ENCODE data around the gene LDHD.

LDHD gene

DNA sequence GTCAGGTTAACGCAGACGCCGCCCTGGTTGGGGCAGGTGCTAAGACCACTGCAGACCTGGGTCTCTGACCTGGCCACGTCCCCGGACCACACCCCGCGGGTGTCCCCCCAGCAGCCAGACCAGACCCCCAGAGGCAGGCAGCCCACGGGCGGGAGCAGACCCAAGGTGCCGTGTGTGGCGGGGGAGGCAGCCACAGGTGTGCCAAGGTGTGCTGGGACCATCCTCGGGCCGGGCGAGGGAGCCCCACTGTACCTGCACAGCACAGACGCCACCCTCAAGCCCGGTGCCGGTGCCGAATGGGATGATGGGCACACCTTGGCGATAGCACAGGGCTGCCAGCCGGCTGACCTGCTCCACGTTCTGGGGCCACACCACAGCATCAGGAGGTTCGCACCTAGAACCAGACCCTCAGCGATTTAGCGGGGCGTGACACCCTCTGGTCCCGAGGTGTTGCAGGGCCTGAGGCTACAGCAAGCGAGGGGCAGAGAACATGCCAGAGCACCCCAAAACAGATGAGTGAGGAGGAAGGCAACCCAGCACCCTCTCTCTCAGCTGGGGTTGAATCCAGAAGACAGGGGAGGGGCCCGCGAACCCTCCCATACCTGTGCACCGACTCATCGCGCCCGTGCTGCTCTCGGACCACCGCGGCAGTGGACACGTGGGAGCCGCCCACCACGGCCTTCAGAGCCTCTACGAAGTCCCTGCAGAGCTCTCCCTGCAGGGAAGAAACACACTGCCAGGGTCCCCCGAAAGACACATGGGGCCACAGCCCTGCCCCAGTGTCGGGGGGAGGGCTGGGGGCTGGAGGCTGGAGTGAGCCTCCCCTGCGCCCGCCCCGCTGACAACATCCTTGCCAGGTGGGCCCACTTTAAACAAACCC lies 1.4 kb downstream of the LDHD start:
- no peak for DNase-seq (ENCODE audit: low read depth, low spot score)

DNA sequence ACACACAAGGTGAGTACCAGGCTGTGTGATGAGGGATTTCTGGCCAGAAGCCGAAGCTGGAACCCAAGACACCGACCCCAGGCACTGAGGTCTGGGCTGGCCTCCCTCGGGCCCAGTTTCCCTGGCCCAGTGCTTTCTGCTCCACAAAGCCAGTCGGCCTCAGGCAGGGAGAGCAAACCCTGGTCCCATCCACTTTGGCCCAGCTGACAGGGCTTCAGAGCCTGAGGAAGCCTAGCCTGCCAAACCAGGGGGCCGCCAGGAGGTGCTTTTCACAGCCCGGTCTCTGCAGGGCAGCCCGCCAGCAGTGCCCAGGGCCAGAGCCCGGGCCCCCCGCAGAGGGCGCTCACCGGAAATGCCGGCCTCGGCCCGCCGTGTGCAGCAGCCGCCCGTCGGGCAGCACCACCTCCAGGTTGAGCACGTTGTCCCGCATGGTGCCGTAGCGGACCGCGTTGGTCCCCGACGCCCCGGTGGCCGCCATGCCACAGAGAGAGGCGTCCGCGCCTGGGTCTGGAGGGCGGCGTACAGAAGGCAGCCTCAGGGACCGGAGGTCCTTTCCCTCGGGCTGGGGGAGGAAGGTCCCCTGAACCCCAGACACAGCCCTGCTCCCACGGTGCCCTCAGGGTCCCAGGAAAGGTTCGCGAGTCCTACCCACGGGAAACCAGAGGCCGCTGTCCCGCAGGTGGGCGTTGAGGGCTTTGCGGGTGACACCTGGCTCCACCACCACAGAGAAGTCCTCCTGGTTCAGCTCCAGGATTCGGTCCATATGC lies 2.2 kb downstream of the LDHD start:
- DNase-seq (ENCODE audit: low read depth, low spot score) = no peak

DNA sequence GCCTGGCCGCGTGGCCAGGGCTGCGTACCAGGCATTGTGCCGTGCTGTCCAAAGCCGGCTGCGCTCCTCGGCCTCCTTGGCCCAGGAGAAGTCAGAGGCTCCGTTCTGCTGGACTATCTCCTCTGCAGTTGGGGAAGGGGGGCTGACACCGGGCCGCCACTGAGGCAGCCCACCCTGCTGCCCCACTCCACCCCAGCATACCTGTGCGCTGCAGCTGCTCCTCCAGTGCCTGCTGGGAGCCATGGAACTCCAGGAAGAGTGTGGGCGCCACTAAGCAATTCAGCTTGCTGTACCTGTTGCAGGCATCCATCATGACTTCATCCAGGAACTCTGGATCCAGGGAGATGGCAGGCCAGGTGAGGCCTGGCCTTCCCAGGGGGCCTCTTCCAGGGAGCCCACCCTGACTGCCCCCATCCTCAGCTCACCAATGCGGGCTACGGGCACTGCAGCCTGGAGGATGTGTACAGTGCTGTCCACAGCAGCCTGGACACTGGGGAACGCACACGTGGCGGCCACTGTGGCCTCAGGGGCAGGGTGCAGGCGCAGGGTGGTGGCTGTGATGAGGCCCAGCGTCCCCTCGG lies 2.9 kb downstream of the LDHD start:
- DNase-seq (ENCODE audit: low read depth, low spot score) = no peak

DNA sequence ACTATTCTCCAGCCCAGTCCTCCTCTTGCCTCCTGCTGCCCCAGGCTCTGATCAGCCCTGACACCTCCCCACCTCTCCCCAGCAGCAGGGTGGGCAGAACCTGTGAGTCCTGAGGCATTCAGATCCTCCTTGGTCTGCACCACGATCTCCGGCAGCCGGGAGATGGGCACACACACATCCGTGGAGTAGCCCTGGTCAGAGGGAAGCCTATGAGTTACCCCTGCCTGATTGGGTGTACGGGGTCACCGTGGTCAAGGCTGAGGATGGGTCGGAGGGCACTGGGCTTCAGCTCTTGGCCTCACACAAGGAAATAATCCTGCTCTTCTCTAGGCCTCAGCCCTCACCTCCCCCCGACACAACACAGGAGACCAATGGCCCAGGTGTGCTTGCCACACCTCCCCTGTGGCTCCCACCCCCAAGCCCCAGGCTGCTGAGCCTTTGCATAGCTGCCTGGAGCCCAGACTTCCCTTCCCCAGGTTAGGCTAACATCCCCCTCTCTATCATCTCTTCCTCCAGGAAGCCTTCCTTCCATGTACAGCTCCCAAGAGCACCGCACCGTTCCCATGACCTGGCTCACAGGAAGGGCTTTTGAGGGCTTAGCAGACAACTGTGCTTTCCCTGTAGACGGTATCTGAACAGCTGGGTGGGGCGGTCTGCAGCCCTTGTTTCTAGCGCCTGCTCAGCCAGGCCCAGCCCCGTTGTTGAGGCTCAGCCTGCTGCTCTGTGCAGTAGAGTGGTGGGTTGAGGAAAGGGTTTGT lies 3.7 kb downstream of the LDHD start:
- no peak for DNase-seq (ENCODE audit: low read depth, low spot score)

DNA sequence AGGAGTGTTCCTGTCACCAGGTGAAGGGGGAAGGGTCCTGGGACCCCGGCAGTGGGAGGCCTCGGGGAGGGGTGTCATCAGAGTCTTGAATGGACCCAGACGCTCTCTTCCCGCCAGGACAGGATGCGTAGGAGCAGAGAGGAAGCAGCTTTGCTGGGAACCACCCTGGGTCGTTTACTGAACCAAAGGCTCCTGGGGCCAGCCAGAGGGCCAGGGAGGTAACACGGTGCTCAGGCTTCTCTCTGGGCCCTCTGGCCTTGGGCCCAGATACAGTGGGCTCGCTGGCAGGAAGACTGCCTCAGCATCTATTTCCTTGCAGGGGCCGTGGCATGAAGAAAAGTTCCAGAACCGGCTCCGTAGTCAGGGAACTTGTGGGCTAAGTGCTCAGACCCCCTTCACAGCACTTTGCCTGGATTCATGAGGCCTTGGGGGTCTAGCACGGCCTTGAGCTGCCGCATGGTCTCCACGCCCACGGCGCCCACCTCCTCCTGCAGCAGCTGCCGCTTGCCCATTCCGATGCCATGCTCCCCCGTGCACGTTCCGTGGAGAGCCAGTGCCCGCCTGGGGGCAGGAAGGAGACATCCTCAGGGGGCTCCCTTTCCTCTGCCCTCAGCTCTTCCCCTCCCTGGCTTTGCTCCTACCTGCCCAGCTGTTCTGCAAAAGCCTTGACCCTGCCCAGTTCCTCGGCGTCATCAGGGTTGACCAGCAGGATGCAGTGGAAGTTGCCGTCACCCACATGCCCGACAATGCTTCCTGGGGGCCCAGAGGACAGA lies 4.4 kb downstream of the LDHD start:
- no peak for DNase-seq (ENCODE audit: low read depth, low spot score)

DNA sequence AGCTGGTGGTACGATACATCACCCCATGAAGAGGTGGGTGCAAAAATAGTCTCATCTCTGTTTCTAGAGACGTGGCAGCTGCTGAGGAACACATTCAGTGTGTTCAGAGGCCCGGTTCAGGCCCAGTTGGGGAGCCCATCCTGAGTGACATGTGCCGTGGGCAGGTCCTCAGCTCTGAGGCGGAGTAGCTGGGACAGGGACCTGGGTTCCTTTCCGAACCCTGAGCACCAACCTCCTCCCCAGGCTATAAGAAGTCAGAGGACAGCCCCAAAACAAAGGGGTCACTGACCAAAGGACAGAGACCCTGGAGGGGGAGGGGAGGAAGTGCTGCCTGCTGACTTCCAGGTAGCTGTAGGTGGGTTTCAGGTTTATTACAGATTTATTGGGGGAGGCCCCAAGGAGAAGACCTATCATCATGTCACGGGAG lies 5.1 kb downstream of the LDHD start:
- DNase-seq (ENCODE audit: low read depth, low spot score) = no peak

DNA sequence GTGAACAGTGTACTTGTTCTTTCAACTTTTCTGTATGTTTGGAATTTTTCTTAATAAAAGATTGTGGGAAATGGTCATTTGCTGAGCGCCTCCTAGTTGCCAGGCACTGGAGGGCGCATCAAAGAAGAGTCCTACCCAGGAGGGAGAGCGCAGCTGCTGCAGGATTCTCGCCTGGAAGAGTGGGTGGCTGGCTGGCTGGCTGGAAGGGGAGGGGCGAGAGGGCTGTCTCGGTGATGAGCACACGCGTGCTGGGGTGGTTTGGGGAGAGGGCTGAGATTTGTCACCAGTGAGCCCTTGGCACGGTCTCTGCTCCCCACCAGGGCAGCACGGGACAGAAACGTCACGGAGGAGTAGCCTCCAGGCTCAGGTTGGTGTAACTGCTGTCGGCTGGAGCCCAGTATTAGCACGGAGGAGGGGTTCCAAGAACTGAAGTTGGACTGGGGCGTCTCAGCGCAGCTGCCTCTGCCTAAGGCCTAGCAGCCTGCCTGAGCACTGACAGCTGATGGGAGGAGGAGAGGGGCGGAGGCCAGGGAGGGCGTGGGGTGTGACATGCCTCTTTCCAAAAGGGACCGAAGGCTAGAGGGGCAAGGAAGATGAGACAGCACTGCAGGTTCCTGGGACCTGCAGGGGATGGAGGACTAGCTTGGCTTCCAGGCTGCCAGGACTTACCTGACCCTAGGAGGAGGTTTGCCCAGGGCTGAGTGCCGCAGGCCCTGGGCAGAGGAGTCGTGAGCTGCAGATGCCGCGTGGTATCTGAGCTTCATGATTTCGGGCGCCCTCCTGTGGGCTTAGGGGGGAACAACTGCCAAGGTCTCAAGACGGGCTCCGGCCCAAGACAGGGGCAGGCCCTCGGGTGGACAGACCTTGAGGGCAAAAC lies 5.7 kb downstream of the LDHD start:
- peak; percentile 95 for DNase-seq (ENCODE audit: low read depth, low spot score)

DNA sequence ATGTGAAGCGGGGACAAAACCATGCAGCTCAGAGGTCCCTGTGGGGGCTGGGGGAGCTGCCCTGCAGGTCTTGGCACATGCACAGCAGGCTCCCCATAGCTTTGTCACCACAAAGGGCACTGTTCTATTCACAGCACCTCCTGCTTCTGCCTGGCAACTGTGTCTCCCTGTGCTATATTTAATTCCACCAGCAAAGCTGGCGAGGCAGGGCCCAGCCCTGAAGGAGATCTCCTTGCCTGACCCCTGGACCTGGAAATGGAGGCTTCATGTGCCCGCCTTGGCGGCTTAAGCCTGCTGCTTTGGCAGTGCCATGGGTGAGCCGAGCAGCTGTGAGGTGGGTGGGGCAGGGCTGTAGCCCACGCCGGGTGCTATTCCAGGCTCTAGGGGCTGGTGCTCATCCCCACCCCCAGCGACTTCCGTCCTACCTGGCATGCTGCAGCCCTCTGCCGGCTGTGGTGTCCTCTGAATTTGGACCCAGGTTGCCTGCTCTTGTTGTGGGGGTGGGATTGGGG lies 6.8 kb downstream of the LDHD start:
- peak; percentile 32 for DNase-seq (ENCODE audit: low read depth, low spot score)

DNA sequence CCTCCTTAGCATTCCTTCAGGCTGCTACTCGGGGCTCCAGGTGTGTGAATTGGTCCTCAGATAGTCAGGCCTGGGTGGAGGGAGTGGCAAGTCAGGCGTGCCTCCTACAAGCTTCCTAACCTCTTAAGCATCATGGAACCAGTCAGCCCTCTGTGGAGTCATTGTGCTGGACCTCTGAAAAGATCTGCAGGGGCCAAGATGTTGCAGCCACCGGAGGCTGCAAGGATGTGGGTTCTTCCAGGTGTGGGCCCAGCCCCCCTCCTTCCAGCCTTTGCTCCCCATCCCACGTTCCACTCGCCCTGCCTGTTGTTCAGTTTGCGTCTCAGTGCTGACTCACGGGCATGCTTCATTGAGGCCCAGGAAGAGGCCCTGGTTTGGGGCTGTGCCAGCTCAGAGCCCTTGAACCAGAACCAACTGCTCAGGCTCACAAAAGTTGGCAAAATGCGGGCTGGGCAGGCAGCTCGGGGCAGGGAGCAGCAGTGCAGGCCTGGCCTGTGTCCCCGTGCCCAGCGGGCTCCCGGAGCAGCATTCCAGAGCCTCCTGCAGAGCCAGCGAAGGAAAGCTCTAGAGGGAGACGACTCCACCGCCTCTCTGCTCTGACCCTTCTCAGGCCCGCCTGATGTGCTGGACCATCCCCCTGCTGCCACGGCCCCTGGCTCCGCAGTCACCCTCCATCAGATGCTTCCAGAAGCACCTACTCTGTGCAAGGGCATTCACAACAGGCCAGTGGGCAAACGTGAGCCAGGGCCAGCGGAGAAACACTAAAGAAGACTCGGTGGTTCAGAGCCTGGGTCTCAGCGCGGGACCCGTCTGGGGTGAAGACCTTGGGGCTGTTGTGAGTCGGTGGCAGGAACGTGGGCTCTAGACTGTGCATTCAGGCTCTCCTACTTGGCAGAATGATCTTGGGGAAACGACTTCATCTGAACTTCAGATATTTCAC lies 7.5 kb downstream of the LDHD start:
- peak; percentile 97 for DNase-seq (ENCODE audit: low read depth, low spot score)

DNA sequence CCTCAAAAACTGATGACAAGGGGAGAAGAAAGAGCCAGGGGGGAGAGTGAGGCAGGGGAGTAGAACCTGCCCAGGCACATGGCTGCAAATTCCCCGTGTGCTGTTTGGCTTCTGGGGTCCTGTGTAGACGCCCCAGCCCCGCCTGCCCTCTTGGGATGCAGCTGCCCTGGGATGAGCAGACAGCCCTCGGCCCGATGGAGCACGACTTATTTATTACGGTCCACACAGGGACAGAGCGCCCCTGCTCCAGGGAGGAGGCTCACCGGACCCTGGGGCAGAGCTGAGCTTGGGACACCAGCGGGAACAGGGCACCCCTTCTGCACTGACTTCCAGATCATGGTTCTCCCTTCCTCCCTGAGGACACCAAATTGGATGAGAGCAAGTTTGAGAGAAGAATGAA lies 9.1 kb downstream of the LDHD start:
- no peak for DNase-seq (ENCODE audit: low read depth, low spot score)

DNA sequence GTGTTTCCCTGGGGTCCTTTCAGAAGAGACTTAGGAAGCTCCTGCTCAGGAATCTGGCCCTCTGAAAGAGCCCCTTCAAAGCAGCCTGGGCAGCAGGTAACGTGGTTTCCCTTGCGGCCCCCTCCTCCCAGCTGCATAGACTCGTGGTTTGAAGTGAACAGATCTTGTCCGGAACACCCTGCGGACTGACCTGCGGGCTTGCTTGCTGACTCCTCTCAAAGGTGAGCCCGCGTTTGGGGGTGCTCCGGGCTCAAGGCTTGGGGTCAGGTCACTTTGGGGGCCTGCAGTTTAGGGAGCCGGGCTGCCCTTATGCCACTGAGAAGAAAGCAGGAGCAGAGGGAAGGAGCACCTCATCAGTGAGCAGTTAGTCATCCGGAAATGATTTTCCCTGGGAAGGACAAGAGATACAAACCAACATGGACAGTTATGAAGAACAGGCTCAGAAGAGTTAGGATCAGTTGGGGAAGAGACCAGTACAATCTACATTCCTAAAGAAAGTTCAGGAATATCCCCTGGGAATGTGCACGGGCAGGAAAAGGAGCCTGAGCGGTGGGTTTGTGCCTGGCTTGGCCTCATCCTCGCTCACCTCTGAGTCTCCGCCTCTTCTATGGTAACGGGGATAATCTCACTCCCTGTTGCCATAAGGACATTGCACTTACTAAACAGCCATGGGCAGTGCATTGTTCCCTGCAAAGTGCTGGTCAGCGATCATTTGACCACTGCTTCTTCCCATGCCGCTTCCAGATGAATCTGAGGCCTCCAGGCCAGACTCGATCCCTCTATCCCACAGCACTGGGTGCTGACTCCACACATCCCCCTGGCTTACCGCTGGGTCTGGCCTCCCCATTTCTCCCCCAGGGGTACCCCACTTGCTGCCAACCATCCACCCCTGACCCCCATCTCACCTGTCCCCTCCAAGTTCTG lies 10.0 kb downstream of the LDHD start:
- no peak for DNase-seq (ENCODE audit: low read depth, low spot score)

DNA sequence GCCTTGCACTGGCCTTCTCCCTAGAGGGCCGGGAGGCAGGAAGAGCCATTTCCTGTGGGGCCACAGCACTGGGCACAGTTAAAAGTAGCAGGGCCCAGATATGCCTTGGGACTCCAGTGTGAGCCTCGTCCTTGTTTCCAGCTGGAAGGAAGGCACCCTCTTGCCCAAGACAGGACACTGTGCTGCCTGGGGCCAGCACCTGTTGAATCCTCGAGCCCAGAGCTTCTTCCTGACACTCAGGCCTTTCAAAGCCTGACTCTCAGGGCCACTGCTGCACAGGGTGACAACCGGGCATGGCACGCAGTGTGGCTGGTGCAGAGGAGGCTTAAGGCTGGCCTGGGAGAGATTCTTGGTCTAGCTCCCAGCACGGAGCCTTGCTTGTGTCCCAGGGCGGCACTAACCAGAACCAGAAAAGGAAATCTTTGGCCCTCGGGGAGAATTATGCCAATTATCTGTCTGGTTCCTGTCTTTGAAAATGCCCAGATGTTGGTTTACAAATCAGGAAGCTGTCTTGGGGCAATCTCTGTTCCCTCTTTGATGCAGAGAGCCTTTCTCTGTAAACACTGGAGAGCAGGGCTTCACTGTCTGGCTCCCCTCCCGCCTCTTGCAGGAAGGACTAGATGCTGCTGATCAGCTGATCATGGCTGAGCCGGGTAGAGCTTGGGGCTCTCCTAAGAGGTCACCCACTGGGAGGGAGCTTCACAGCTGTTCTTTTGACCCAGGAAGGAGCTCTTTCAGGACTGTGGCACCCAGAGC lies 11.1 kb downstream of the LDHD start:
- DNase-seq (ENCODE audit: low read depth, low spot score) = no peak

DNA sequence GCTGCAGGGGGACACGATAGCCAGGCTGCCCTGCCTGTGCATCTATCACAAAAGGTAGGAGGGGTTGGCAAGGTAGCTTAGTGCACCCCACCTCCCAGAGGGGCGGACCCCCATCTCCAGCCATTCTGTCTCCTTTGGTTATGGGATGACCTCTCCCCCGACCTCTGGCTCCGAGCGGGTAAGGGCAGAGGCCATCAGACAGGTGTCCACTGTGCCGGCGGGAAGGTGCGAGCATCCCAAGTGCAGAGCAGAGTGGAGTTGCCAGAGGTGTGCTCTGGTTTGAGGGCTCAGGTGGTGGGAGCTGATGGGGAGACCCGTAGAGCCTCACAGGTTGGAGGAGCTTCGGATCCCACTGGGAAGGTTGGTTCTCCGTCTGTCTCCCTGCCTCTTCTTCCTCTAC lies 11.7 kb downstream of the LDHD start:
- DNase-seq (ENCODE audit: low read depth, low spot score) = no peak

DNA sequence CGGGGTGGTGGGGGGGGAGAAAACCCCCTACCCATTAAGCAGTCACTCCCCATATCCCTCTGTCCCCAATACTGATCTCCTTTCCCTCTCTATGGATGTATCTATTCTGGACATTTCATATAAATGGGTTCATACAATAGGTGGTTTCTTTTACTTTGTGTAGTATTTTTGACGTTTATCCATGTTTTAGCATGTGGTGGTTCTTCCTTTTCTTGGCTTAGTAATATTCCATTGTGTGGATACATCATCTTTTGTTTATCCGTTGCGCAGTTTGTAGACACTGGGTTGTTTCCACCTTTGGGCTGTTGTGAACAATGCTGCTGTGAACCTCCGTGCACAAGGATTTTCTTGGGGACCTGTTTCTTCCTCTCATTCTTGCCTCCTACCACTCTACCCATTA lies 12.6 kb downstream of the LDHD start:
- DNase-seq (ENCODE audit: low read depth, low spot score) = no peak

DNA sequence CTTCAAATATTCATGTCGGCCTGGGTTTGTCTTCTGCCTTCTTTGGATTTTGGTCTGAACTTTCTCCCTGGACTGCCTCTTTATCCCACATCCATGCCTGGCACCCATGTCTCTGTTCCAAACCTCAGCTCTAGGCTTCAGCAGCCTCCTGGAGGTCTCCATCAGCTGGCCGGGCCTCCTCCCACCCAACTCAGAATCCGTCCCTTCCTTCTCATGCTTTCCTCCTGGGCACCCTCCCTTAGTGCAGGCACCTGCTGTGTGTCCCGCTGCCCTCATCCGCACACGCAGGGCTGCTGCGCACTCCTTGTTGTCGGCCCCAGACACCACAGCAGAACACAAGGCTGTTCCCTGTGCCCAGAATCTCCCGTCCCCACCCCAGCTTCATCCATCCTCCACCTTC lies 14.0 kb downstream of the LDHD start:
- no peak for DNase-seq (ENCODE audit: low read depth, low spot score)

DNA sequence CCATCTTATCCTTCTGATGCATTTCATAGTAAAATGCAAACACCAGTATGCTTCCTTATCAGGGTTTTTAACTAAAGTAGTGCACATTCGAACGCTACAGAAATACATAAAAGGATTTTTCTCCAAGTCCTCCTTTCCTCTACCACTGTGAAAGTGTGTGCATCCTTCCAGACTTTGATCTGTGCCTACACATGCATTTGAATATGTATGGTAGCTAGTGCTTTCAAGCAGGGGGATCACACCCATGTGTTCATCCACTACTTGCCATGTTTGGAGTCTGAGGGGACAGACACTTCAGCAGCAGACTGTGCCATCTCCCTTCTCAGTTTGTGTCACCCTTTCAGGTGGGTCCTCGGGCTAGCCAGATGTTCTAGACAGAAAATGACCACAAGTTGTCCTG lies 14.9 kb downstream of the LDHD start:
- no peak for DNase-seq (ENCODE audit: low read depth, low spot score)

DNA sequence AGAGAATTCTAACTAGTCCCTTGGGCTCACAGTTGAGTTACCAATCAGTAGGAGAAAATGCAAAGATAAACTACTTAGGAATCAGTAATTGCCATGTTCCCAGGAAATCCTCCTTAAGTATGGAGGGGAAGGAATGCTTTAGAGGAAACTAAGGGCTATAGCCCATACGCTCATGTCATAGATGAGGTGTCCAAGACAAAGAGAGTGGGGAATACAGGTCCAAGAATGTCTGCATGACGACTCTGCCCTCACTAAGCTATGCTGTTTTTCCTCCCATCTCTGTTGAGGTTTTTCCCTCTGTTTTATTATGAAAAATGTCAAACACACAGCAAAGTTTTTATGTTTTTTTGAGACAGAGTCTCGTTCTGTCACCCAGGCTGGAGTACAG lies 16.0 kb downstream of the LDHD start:
- no peak for DNase-seq (ENCODE audit: low read depth, low spot score)
